ENCODE data around the gene CARD10.

DNA sequence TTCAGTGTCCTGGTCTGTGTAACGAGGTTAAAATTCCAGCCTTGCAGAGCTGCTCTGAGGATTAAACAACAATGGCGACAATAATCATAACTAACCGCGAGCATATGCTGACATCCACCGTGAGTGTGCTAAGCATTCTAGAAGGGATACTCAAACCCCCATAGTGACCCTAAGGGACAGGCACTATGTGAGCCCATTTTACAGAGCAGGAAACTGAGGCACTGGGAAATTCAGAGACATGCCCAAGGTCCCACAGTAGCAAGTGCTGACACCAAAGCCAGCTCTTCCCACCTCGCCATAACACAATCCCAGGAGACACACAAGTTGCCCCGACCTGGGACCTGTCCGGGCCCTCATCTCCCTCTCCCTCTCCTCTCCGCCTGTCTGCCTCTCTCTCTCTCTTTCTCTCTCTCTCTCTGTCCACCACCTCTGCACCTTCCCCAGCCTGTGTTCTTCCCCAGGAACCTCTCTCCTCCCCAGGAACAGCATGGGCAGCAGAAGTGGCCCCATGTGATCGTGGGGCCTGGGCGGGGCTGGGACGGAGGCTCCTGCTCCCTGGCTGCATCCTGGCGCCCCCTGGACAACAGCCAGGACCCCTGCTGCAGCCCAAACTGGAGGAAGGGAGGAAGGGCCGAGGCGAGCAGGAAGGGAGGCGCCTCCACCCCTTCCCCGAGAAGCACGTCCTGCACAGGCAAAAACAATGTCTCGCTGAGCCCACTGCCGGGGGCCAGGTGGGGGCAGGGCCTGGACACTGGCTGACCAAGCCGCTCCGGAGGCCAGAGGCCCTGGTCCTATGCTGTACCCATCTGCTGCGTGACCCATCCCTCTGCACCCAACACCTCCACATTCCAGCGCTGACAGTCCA lies 18.2 kb downstream of the CARD10 start:
- TF ChIP-seq, protein P1, sequence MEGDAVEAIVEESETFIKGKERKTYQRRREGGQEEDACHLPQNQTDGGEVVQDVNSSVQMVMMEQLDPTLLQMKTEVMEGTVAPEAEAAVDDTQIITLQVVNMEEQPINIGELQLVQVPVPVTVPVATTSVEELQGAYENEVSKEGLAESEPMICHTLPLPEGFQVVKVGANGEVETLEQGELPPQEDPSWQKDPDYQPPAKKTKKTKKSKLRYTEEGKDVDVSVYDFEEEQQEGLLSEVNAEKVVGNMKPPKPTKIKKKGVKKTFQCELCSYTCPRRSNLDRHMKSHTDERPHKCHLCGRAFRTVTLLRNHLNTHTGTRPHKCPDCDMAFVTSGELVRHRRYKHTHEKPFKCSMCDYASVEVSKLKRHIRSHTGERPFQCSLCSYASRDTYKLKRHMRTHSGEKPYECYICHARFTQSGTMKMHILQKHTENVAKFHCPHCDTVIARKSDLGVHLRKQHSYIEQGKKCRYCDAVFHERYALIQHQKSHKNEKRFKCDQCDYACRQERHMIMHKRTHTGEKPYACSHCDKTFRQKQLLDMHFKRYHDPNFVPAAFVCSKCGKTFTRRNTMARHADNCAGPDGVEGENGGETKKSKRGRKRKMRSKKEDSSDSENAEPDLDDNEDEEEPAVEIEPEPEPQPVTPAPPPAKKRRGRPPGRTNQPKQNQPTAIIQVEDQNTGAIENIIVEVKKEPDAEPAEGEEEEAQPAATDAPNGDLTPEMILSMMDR (IDR thresholded peaks at IDR 0.05), result no peak
- no peak for TF ChIP-seq POLR2A (IDR thresholded peaks at IDR 0.05)
